H1 (cell line): ENCODE results near the gene PDGFA. TPM values are rescaled to one million over a fixed set of nuclear protein-coding genes. Genes with fewer than 3 reads are reported as not detected.

Source experiments
- CTCF ChIA-PET: fragments of 300-600 bp; sonication (Branson Sonifier 250); formaldehyde crosslinking; loops from one replicate; lab custom pipeline; 2021; ENCODE audit not compliant: partially characterized antibody; lab: Charles Lee
- POLR2A ChIA-PET: fragments of 300-600 bp; sonication (Branson Sonifier 250); formaldehyde crosslinking; loops from one replicate; lab custom pipeline; 2021; ENCODE audit warnings: inconsistent platforms; ENCODE audit not compliant: partially characterized antibody; lab: Charles Lee
- DNase-seq, 2 experiments: peaks; one replicate each; pipeline versions ENCODE4 v3.0.0 to v3.0.0-alpha.2; 2010 to 2022; ENCODE audit warnings: low spot score in 2 of 2, low read depth in 1 of 2, mixed read lengths in 1 of 2
- FAIRE-seq: peaks from 2 replicates; lab custom pipeline; 2011; peaks lifted over from hg19 to GRCh38; lab: Jason Lieb, UNC
- H2AFZ ChIP-seq: 2 replicates; pipeline ENCODE4 v1.8.1; 2012; ENCODE audit warnings: low read length, inconsistent platforms
- H2AK5ac ChIP-seq: 2 replicates; pipeline ENCODE4 v1.6.1; 2013; ENCODE audit warnings: low read depth, low read length
- H2BK120ac ChIP-seq: replicated peaks from 2 replicates; pipeline ENCODE3; 2013; ENCODE audit warnings: low read depth, low read length, inconsistent platforms
- H2BK12ac ChIP-seq: 2 replicates; pipeline ENCODE4 v1.6.1; 2013; ENCODE audit warnings: low read depth, low read length
- H2BK15ac ChIP-seq: 2 replicates; pipeline ENCODE4 v1.6.1; 2013; ENCODE audit warnings: low read length
- H2BK20ac ChIP-seq: 2 replicates; pipeline ENCODE4 v1.6.1; 2013; ENCODE audit warnings: low read length
- H2BK5ac ChIP-seq: 2 replicates; pipeline ENCODE4 v1.6.1; 2013; ENCODE audit warnings: low read depth, low read length
- H3K14ac ChIP-seq: 2 replicates; pipeline ENCODE4 v1.6.1; 2013; ENCODE audit warnings: inconsistent platforms; ENCODE audit not compliant: insufficient read length
- H3K18ac ChIP-seq: 2 replicates; pipeline ENCODE4 v1.6.1; 2013; ENCODE audit warnings: low read length; ENCODE audit errors: extremely low read depth
- H3K23ac ChIP-seq: 2 replicates; pipeline ENCODE4 v1.6.1; 2013; ENCODE audit warnings: inconsistent platforms; ENCODE audit not compliant: insufficient read length
- H3K23me2 ChIP-seq: 2 replicates; pipeline ENCODE4 v1.6.1; 2013; ENCODE audit warnings: low read depth, low read length
- H3K27ac ChIP-seq: 2 replicates; pipeline ENCODE4 v1.6.1; 2011; ENCODE audit warnings: low read depth, low read length, inconsistent platforms
- H3K27me3 ChIP-seq, 4 experiments: replicated peaks in 1 of 4; 1 replicate in 1 of 4; 2 replicates in 3 of 4; pipeline versions ENCODE4 v1.6.1 to v1.8.1; 2011 to 2013; ENCODE audit warnings: low read length in 3 of 4, mild to moderate bottlenecking in 3 of 4, inconsistent platforms in 2 of 4, mixed read lengths in 2 of 4, moderate library complexity in 1 of 4; ENCODE audit not compliant: control insufficient read depth in 3 of 4, insufficient read depth in 3 of 4; ENCODE audit errors: extremely low read depth in 1 of 4
- H3K36me3 ChIP-seq, 4 experiments: 2 replicates each; pipeline versions ENCODE4 v1.6.1 to v1.8.1; 2011 to 2013; ENCODE audit warnings: mild to moderate bottlenecking in 4 of 4, low read length in 3 of 4, moderate library complexity in 2 of 4, control low read depth in 1 of 4, inconsistent platforms in 1 of 4; ENCODE audit not compliant: insufficient read depth in 4 of 4, control insufficient read depth in 2 of 4
- H3K4ac ChIP-seq: replicated peaks from 2 replicates; pipeline ENCODE3; 2013; ENCODE audit warnings: low read length, low read depth, mixed read lengths, inconsistent platforms; ENCODE audit not compliant: insufficient read length
- H3K4me1 ChIP-seq, 4 experiments: replicated peaks in 1 of 4; 1 replicate in 1 of 4; 2 replicates in 3 of 4; pipeline versions ENCODE4 v1.6.1 to v1.8.1; 2011 to 2013; ENCODE audit warnings: low read length in 3 of 4, inconsistent platforms in 2 of 4, mixed read lengths in 1 of 4; ENCODE audit not compliant: insufficient read depth in 4 of 4, control insufficient read depth in 3 of 4
- H3K4me2 ChIP-seq, 2 experiments: 2 replicates each; pipeline versions ENCODE4 v1.6.1 to v1.8.1; 2011 to 2013; ENCODE audit warnings: low read depth in 2 of 2, low read length in 2 of 2, control low read depth in 1 of 2, inconsistent platforms in 1 of 2, mild to moderate bottlenecking in 1 of 2; ENCODE audit not compliant: insufficient read depth in 1 of 2
- H3K4me3 ChIP-seq, 4 experiments: fragments of 200-600, 300-600 bp in 1 of 4; sonication (generic), shearing (Covaris generic), sonication (Bioruptor Twin) in 1 of 4; 2 replicates each; pipeline versions ENCODE4 v1.5.1 to v1.8.1; 2011 to 2016; ENCODE audit warnings: low read length in 4 of 4, low read depth in 3 of 4, control low read depth in 2 of 4, inconsistent platforms in 2 of 4, mild to moderate bottlenecking in 2 of 4, mixed read lengths in 1 of 4, moderate library complexity in 1 of 4; ENCODE audit not compliant: insufficient read depth in 2 of 4; ENCODE audit errors: extremely low read depth in 1 of 4
- H3K56ac ChIP-seq: replicated peaks from 2 replicates; pipeline ENCODE3; 2013; ENCODE audit warnings: low read depth, mild to moderate bottlenecking, mixed read lengths, low read length, inconsistent platforms; ENCODE audit not compliant: insufficient read length
- H3K79me1 ChIP-seq: 2 replicates; pipeline ENCODE4 v1.6.1; 2013; ENCODE audit warnings: low read depth, low read length, control low read depth
- H3K79me2 ChIP-seq, 2 experiments: 2 replicates each; pipeline versions ENCODE4 v1.6.1 to v1.8.1; 2012 to 2013; ENCODE audit warnings: low read length in 2 of 2, mild to moderate bottlenecking in 2 of 2, inconsistent platforms in 1 of 2; ENCODE audit not compliant: insufficient read depth in 2 of 2, control insufficient read depth in 1 of 2
- H3K9ac ChIP-seq, 4 experiments: replicated peaks in 1 of 4; 1 replicate in 1 of 4; 2 replicates in 3 of 4; pipeline versions ENCODE4 v1.6.1 to v1.8.1; 2011 to 2013; ENCODE audit warnings: low read depth in 3 of 4, low read length in 3 of 4, control low read depth in 2 of 4, mild to moderate bottlenecking in 2 of 4, moderate library complexity in 2 of 4, inconsistent platforms in 1 of 4; ENCODE audit errors: extremely low read depth in 1 of 4
- H3K9me3 ChIP-seq, 2 experiments: 2 replicates each; pipeline versions ENCODE4 v1.6.1 to v1.8.1; 2012 to 2013; ENCODE audit warnings: mild to moderate bottlenecking in 2 of 2, moderate library complexity in 2 of 2, control low read depth in 1 of 2, inconsistent platforms in 1 of 2, low read depth in 1 of 2, low read length in 1 of 2, mixed read lengths in 1 of 2; ENCODE audit not compliant: insufficient read depth in 2 of 2
- H4K20me1 ChIP-seq, 2 experiments: replicated peaks in 1 of 2; 2 replicates each; pipeline versions ENCODE3 to v1.8.1; 2011 to 2013; ENCODE audit warnings: inconsistent platforms in 2 of 2, low read length in 2 of 2, mild to moderate bottlenecking in 1 of 2; ENCODE audit not compliant: insufficient read depth in 2 of 2, control insufficient read depth in 1 of 2
- H4K5ac ChIP-seq: 2 replicates; pipeline ENCODE4 v1.6.1; 2013; ENCODE audit warnings: low read length, low read depth, mixed read lengths, inconsistent platforms; ENCODE audit not compliant: insufficient read length
- H4K8ac ChIP-seq: 2 replicates; pipeline ENCODE4 v1.8.0; 2013; ENCODE audit warnings: mild to moderate bottlenecking, moderate library complexity, low read length, inconsistent platforms; ENCODE audit not compliant: insufficient read depth; ENCODE audit errors: extremely low read depth
- H4K91ac ChIP-seq: replicated peaks from 2 replicates; pipeline ENCODE3; 2013; ENCODE audit warnings: low read length, mixed read lengths, inconsistent platforms; ENCODE audit not compliant: insufficient read length
- EZH2 ChIP-seq: fragments of 200-600 bp; sonication (generic); IDR thresholded peaks from 2 replicates; pipeline ENCODE4 v1.7.1; 2012; ENCODE audit warnings: low read depth, mild to moderate bottlenecking, moderate library complexity, low read length, inconsistent platforms; ENCODE audit not compliant: severe bottlenecking
- KDM4A ChIP-seq: IDR thresholded peaks from one replicate; pipeline ENCODE4 v1.7.1; 2012; ENCODE audit warnings: low read depth, mild to moderate bottlenecking, moderate library complexity, low read length, inconsistent platforms; ENCODE audit not compliant: severe bottlenecking
- RNF2 ChIP-seq: fragments of 200-900, 300-1000 bp; sonication (generic); IDR thresholded peaks from 2 replicates; pipeline ENCODE4 v1.7.1; 2016; ENCODE audit warnings: borderline replicate concordance, low read depth, mild to moderate bottlenecking, antibody characterized with exemption, low read length; ENCODE audit not compliant: poor library complexity, severe bottlenecking; ENCODE audit errors: missing control alignments
- WGBS, 2 experiments: shearing (Covaris generic) in 1 of 2; methylation state at CpG; one replicate each; pipeline versions ENCODE4 v1.1.6 to v1.1.7; 2013 to 2015; ENCODE audit warnings: low lambda C conversion rate in 2 of 2, mixed read lengths in 2 of 2, inconsistent platforms in 1 of 2, low coverage in 1 of 2, missing lambda C conversion rate in 1 of 2; ENCODE audit not compliant: insufficient replicate concordance in 2 of 2, insufficient coverage in 1 of 2, insufficient read length in 1 of 2; ENCODE audit errors: extremely low coverage in 1 of 2, missing lambda C conversion rate in 1 of 2; 5-methylcytosine and 5-hydroxymethylcytosine counted together
- polyA plus RNA-seq, 7 experiments: library from polyadenylated mRNA; depleted of rRNA in 3 of 7; stranded (reverse) in 5 of 7; unstranded in 2 of 7; fragments of >200 nt in 5 of 7; fragments of 200-250 nt in 2 of 7; gene quantifications; 1 replicate in 5 of 7; 2 replicates in 1 of 7; 4 replicates in 1 of 7; pipeline versions ENCODE4 v1.2.1 to v1.2.3, GENCODE V29; 2011 to 2013; ENCODE audit warnings: missing spikeins in 2 of 7, mixed read lengths in 2 of 7
- total RNA-seq: library from RNA; stranded (reverse); fragmentation: NEBNext Ultra II Directional; extraction: Animal tissue kit (Norgen Biotek cat#: 25700); gene quantifications from 2 replicates; pipeline ENCODE4 v1.2.1, GENCODE V29; 2021

Gene PDGFA
- total and polyA plus RNA-seq, 2 of the 8 experiments (the other 6 are each of a cell fraction or from before 2014, with no cell fraction given): 21.1 to 43.0 TPM

DNA sequence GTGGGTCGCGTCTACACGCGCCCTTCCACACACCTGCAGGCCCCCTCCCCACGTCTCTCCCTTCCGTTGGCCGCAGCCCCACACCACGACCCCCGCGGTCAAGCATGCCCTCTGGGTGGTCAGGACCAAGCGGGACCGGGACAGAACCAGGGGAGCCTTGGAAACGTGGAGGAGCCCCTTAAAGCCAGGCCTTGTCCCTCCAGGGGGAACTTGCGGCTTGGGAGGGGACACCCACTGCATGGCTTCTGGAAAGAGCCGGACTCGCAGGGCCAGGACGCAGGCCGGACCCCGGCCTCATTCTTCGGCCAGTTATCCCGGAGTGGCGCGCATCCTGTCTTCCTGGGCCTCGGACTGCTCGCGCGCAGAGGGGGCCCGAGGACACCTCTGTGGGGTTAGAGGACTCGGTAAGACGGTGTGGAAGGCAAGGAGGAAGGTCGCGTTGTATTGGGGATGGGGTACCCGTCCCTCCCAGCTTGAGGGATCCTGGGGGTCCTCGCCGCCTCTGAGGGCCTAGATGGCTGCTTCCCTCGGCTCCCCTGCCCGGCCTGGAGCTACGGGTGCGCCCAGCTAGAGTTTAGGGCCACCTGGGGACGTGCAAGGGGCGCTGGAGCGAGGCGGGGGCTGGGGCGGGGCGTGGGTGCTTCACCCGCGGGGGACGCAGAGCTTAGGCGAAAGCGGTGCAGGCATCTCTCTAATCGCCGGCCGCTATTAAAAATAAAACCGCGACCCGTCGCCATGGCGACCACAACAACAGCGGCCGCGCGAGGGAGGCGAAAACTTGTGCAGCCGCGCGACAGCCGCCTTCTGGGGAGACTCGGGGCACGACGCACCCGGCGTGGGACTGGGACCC is 1.8 kb upstream of the PDGFA start:
- no peaks in the 10 kb centered on the region; a peak in 1 of 8 replicates for H3K36me3 ChIP-seq
- peak overlapping the region; percentile 39 for H3K4ac ChIP-seq
- peaks cover 31% of the 10 kb centered on the region for H3K23me2 ChIP-seq
- no peaks in the 10 kb centered on the region for H3K79me1 ChIP-seq
- H4K20me1 ChIP-seq: peaks cover 0 to 5% of the 10 kb centered on the region in 2 experiments
- no peak for FAIRE-seq
- WGBS, 2 experiments: 2% methylated on average over 31 of the region's 72 CpGs; no CpG with 5 or more reads in 1 of the 2 experiments
- peaks cover 0 to 17% (median 9%) of the 10 kb centered on the region in 4 experiments; a peak in 5 of 7 replicates for H3K4me1 ChIP-seq
- DNase-seq: peak in 1 of 2 experiments; percentile 70
- ChIA-PET POLR2A (interaction anchor here (1.4 kb wide), 1 partner anchor 41 kb away, joined by 4 read pairs; no protein-coding TSS in a partner anchor), CTCF (interaction anchor here (0.8 to 1.4 kb wide), 3 partner anchors 141 to 200 kb away, joined by 3 to 4 read pairs (median 3); no protein-coding TSS in a partner anchor)
- H2BK15ac ChIP-seq: no peak overlapping the region
- no peak overlapping the region for H4K5ac ChIP-seq
- H3K9ac ChIP-seq: no peak overlapping the region; a peak in 1 of 7 replicates
- peaks cover 0 to 18% of the 10 kb centered on the region in 2 experiments; a peak in 3 of 4 replicates for H3K79me2 ChIP-seq
- peak overlapping the region; percentile 80; the same call in 1 of the 2 replicates for H2BK12ac ChIP-seq
- peak overlapping the region; percentile 61 to 77 for H3K4me2 ChIP-seq
- no peak overlapping the region for H3K56ac ChIP-seq
- no peak overlapping the region for H3K23ac ChIP-seq
- H3K4me3 ChIP-seq: peak overlapping the region; percentile 41 to 63 (median 48); a peak in 7 of 8 replicates
- peak overlapping the region; percentile 55 for H4K91ac ChIP-seq
- no peak overlapping the region for H2AK5ac ChIP-seq
- H3K9me3 ChIP-seq: no peaks in the 10 kb centered on the region
- peak overlapping the region; percentile 66; the same call in 1 of the 2 replicates for H2BK5ac ChIP-seq
- H4K8ac ChIP-seq: peak overlapping the region; percentile 88
- TF ChIP-seq RNF2 (no peak), KDM4A (peak; percentile 34), EZH2 (peak; percentile 3)
- H2BK20ac ChIP-seq: 0 out of 2 replicates have a peak overlapping the region, but pooled peaks have one; percentile 72
- H2AFZ ChIP-seq: no peak overlapping the region
- H3K18ac ChIP-seq: peak overlapping the region; percentile 95
- no peak overlapping the region for H3K14ac ChIP-seq
- peaks cover 25 to 47% (median 33%) of the 10 kb centered on the region in 4 experiments for H3K27me3 ChIP-seq
- H3K27ac ChIP-seq: no peak overlapping the region
- no peak overlapping the region for H2BK120ac ChIP-seq
